Measurements from ENCODE around the gene COMTD1. TPM values are rescaled to one million over a fixed set of nuclear protein-coding genes. Genes with fewer than 3 reads are reported as not detected.
"Not testable (repeated sequence)": the region's sequence is repeated elsewhere in the genome, so short reads cannot be mapped to it uniquely, and the experiment has no call there.

Gene COMTD1
- total and polyA plus RNA-seq, 12 donors: 2.0 to 137 (median 32.7) TPM

DNA sequence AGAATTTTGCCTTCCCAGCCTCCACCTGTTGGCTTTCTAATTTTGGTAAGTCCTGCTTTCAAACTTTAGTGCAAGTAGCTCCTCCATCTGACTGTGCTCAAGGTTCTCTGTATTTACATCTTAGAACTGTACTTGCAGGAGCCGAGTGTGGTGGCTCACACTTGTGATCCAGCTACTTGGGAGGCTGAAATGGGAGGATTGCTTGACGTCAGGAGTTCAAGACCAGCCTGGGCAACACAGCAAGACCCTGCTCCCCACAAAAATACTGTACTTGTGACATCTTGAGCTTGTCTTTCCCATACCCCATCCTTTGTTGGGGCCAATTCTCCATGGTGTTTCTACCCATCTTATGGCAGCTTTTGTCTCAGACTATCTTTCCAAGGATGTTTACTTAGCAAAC, 29.8 kb downstream of the COMTD1 start:
- no peaks in the 10 kb centered on the region for H3K36me3 ChIP-seq (replicated peaks in 1 of 2)
- no peaks in the 10 kb centered on the region for H3K27me3 ChIP-seq
- peak in 1 of 7 donors; percentile 8 for DNase-seq
- H3K9me3 ChIP-seq (replicated peaks in 1 of 3): no peaks in the 10 kb centered on the region
- peaks cover 9 to 29% of the 10 kb centered on the region in 2 donors for H3K4me1 ChIP-seq (replicated peaks in 1 of 2)
- intact Hi-C loops (cut with DNase I): no loop called here
- H3K27ac ChIP-seq: no peak overlapping the region
- TF ChIP-seq, protein P1, sequence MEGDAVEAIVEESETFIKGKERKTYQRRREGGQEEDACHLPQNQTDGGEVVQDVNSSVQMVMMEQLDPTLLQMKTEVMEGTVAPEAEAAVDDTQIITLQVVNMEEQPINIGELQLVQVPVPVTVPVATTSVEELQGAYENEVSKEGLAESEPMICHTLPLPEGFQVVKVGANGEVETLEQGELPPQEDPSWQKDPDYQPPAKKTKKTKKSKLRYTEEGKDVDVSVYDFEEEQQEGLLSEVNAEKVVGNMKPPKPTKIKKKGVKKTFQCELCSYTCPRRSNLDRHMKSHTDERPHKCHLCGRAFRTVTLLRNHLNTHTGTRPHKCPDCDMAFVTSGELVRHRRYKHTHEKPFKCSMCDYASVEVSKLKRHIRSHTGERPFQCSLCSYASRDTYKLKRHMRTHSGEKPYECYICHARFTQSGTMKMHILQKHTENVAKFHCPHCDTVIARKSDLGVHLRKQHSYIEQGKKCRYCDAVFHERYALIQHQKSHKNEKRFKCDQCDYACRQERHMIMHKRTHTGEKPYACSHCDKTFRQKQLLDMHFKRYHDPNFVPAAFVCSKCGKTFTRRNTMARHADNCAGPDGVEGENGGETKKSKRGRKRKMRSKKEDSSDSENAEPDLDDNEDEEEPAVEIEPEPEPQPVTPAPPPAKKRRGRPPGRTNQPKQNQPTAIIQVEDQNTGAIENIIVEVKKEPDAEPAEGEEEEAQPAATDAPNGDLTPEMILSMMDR (IDR thresholded peaks at IDR 0.05): no peak
- TF ChIP-seq POLR2A (IDR thresholded peaks at IDR 0.05): no peak
- H3K4me3 ChIP-seq: no peak overlapping the region
- WGBS, 4 donors: 75 to 95% (median 89%) methylated on average over 1 to 2 of the region's 2 CpGs

DNA sequence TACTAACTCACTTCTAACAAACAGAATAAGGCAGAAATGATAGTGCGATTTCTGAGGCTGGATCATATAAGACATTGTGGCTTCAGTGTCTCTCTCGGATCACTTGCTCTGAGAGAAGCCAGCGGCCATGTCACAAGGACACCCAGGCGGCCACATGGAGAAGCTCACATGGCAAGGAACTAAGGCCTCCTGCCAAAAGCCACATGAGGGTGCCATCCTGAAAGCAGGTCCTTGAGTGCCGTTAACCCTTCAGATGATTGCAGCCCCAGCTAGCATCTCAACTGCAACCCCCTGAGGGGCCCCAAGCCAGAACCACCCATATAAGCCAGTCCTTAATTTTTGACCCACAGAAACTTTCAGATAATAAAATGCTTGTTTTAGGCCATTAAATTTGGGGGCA, 32.0 kb downstream of the COMTD1 start:
- Histone ChIP-seq H3K36me3 (replicated peaks in 1 of 2) (no peaks in the 10 kb centered on the region), H3K27me3 (no peaks in the 10 kb centered on the region), H3K9me3 (replicated peaks in 1 of 3) (no peaks in the 10 kb centered on the region), H3K4me3 (no peak overlapping the region), H3K27ac (peak overlapping the region in 4 of 5 donors; percentile 4 to 57 (median 22)), H3K4me1 (replicated peaks in 1 of 2) (peaks cover 5 to 22% of the 10 kb centered on the region in 2 donors)
- TF ChIP-seq POLR2A (IDR thresholded peaks at IDR 0.05): peak in 1 of 2 donors; percentile 10
- TF ChIP-seq, protein P1 (IDR thresholded peaks at IDR 0.05): peak in 2 of 6 experiments; percentile 7 to 23
- peak; percentile 58 to 85 (median 79) for DNase-seq
- 37 to 73% (median 55%) methylated on average over 5 of the region's 5 CpGs for WGBS, 4 donors
- intact Hi-C loops (cut with DNase I): no loop called here

DNA sequence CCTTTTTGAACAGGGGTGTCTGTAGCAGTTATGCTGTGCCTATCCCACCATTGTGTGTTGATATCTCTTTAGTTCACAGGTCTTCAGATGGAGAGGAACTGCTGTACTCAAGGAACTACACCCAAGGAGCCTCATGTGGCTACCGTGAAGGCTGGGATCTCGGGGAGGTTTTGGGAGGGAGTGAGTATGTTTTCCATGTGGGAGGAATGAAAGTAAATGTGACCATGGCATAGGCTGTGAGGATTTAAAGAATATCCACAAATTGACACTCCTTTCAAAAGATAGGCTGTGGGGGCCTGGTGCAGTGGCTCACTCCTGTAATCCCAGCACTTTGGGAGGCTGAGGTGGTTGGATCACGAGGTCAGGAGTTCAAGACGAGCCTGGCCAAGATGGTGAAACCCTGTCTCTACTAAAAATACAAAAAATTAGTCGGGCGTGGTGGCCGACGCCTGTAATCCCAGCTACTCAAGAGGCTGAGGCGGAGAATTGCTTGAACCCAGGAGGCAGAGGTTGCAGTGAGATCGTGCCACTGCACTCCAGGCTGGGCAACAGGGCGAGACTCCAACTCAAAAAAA, 32.6 kb downstream of the COMTD1 start:
- H3K4me3 ChIP-seq; intact Hi-C loops (cut with DNase I); H3K27me3 ChIP-seq; H3K9me3 ChIP-seq (replicated peaks in 1 of 3); H3K36me3 ChIP-seq (replicated peaks in 1 of 2): not testable (repeated sequence)
- WGBS, 4 donors: 84 to 92% (median 86%) methylated on average over 11 of the region's 11 CpGs
- Histone ChIP-seq H3K4me1 (replicated peaks in 1 of 2) (peaks cover 5 to 16% of the 10 kb centered on the region in 2 donors), H3K27ac (peak overlapping the region in 3 of 5 donors; percentile 4 to 57 (median 36))
- peak in 3 of 7 donors; percentile 10 to 42 (median 13) for DNase-seq

- peak in 6 of 7 donors; percentile 56 to 79 (median 70) for DNase-seq
- H3K36me3 ChIP-seq (replicated peaks in 1 of 2): no peaks in the 10 kb centered on the region
- H3K27ac ChIP-seq: peak overlapping the region in 3 of 5 donors; percentile 4 to 57 (median 36)
- no peak overlapping the region for H3K4me3 ChIP-seq
- TF ChIP-seq POLR2A (IDR thresholded peaks at IDR 0.05): no peak
- TF ChIP-seq, protein P1 (IDR thresholded peaks at IDR 0.05): no peak
- 57 to 94% (median 73%) methylated on average over 1 of the region's 1 CpG for WGBS, 4 donors
- H3K4me1 ChIP-seq (replicated peaks in 1 of 2): peaks cover 5 to 15% of the 10 kb centered on the region in 2 donors
- no peaks in the 10 kb centered on the region for H3K27me3 ChIP-seq
- H3K9me3 ChIP-seq (replicated peaks in 1 of 3): no peaks in the 10 kb centered on the region
- intact Hi-C loops (cut with DNase I): no loop called here
Observed at GRCh38 chr10:75202321-75203045, 33.3 kb downstream of the COMTD1 start.
